RWPE1 (cell line): Measurements from ENCODE around the gene PMPCA.

Experiments
- CTCF ChIA-PET: fragments of 350-600 bp; sonication (Branson Sonifier 250); formaldehyde crosslinking; extraction: SDS; loops from one replicate; lab custom pipeline; 2021; lab: Yijun Ruan, JAX
- POLR2A ChIA-PET: fragments of 400-600 bp; formaldehyde crosslinking; extraction: SDS; loops from one replicate; lab custom pipeline; 2020; ENCODE audit warnings: antibody characterized with exemption; ENCODE audit not compliant: low non-redundant PET; lab: Yijun Ruan, JAX
- DNase-seq: peaks from one replicate; pipeline ENCODE4 v3.0.0; 2012; ENCODE audit warnings: low spot score
- H3K27ac ChIP-seq: fragments of 450-650 bp; 2 replicates; pipeline ENCODE4 v1.5.1; 2017
- CTCF ChIP-seq: fragments of 450-650 bp; conservative IDR thresholded peaks from 2 replicates; pipeline ENCODE4 v1.5.1; 2017; ENCODE audit warnings: low read depth, mild to moderate bottlenecking

Gene PMPCA

GRCh38 chr9:136472640-136473353, 62.3 kb downstream of the PMPCA start:
- ChIA-PET CTCF (no interaction called here), POLR2A (no interaction called here)
- peak overlapping the region; percentile 16 for H3K27ac ChIP-seq
- TF ChIP-seq CTCF, result no peak
- DNase-seq, result no peak

GRCh38 chr9:136473354-136473721, 62.9 kb downstream of the PMPCA start:
- H3K27ac ChIP-seq, result peak overlapping the region; percentile 16; the same call in 1 of the 2 replicates
- ChIA-PET POLR2A (no interaction called here), CTCF (no interaction called here)
- TF ChIP-seq CTCF, result no peak
- no peak for DNase-seq
